HG02759 (cell line): ENCODE data around the gene PRMT5.
"Not testable (repeated sequence)": the region's sequence is repeated elsewhere in the genome, so short reads cannot be mapped to it uniquely, and the experiment has no call there.

Experiments
- ATAC-seq: cut with Tn5 transposase; IDR thresholded peaks from one replicate; pipeline ENCODE4 v1.9.1; 2021; ENCODE audit warnings: mild to moderate bottlenecking, moderate library complexity; ENCODE audit not compliant: unreplicated experiment

Gene PRMT5

GRCh38 chr14:22935156-22935555 lies 6.0 kb upstream of the PRMT5 start:
- ATAC-seq: no peak

GRCh38 chr14:22932146-22932545 lies 3.0 kb upstream of the PRMT5 start:
- no peak for ATAC-seq

GRCh38 chr14:22929961-22930364 lies 787 bp upstream of the PRMT5 start:
- ATAC-seq: no peak

GRCh38 chr14:22928237-22929103 lies 706 bp downstream of the PRMT5 start:
- no peak for ATAC-seq

GRCh38 chr14:22926316-22926715 lies 2.9 kb downstream of the PRMT5 start:
- ATAC-seq: no peak

- no peak for ATAC-seq
Observed at GRCh38 chr14:22925513-22925912, 3.7 kb downstream of the PRMT5 start.

- no peak for ATAC-seq
Observed at GRCh38 chr14:22923746-22924145, 5.4 kb downstream of the PRMT5 start.

GRCh38 chr14:22922294-22922693 lies 6.9 kb downstream of the PRMT5 start:
- ATAC-seq: no peak

GRCh38 chr14:22920697-22921096 lies 8.5 kb downstream of the PRMT5 start:
- ATAC-seq: no peak

GRCh38 chr14:22919601-22919921 lies 9.6 kb downstream of the PRMT5 start:
- ATAC-seq: peak; percentile 12

- ATAC-seq: peak; percentile 88
Observed at GRCh38 chr14:22918804-22919600, 10.2 kb downstream of the PRMT5 start, which contains the start of gene RBM23. RBM23 (minus strand) TSS chr14:22919149.

GRCh38 chr14:22915886-22916521 lies 13.2 kb downstream of the PRMT5 start:
- ATAC-seq: no peak

- not testable (repeated sequence) for ATAC-seq
Observed at GRCh38 chr14:22914836-22915235, 14.3 kb downstream of the PRMT5 start.

GRCh38 chr14:22910916-22911315 lies 18.3 kb downstream of the PRMT5 start:
- no peak for ATAC-seq

- no peak for ATAC-seq
Observed at GRCh38 chr14:22908601-22909000, 20.6 kb downstream of the PRMT5 start.

- no peak for ATAC-seq
Observed at GRCh38 chr14:22907429-22907828, 21.7 kb downstream of the PRMT5 start.

- ATAC-seq: no peak
Observed at GRCh38 chr14:22906073-22906472, 23.1 kb downstream of the PRMT5 start.

- ATAC-seq: no peak
Observed at GRCh38 chr14:22905627-22906026, 23.5 kb downstream of the PRMT5 start.

- no peak for ATAC-seq
Observed at GRCh38 chr14:22903742-22904087, 25.5 kb downstream of the PRMT5 start.

- no peak for ATAC-seq
Observed at GRCh38 chr14:22901799-22902198, 27.4 kb downstream of the PRMT5 start.

- ATAC-seq: no peak
Observed at GRCh38 chr14:22900081-22900799, 28.9 kb downstream of the PRMT5 start.
